ENCODE data around the gene ARL17B. TPM values are rescaled to one million over a fixed set of nuclear protein-coding genes. Genes with fewer than 3 reads are reported as not detected.
"Not testable (repeated sequence)": the region's sequence is repeated elsewhere in the genome, so short reads cannot be mapped to it uniquely, and the experiment has no call there.

Gene ARL17B
- total and polyA plus RNA-seq, 2 donors from 2014 or later: 10.1 to 22.0 TPM

- H3K27ac ChIP-seq (ENCODE audit: low read depth in 2 of 2, low read length in 2 of 2); H3K27me3 ChIP-seq (ENCODE audit: control insufficient read depth, insufficient read depth, low read length); H3K4me1 ChIP-seq (ENCODE audit: control insufficient read depth in 2 of 3, insufficient read depth in 2 of 3, low read depth in 1 of 3, low read length in 3 of 3); H3K4me3 ChIP-seq (ENCODE audit: low read length in 3 of 3); intact Hi-C loops (cut with DNase I); H3K9ac ChIP-seq (ENCODE audit: low read length in 3 of 3); FAIRE-seq; DNase-seq; H3K36me3 ChIP-seq (ENCODE audit: control insufficient read depth in 2 of 3, insufficient read depth in 3 of 3, low read length in 3 of 3); H3K9me3 ChIP-seq (ENCODE audit: control insufficient read depth in 2 of 3, insufficient read depth in 1 of 3, low read length in 3 of 3): not testable (repeated sequence)
Measured at GRCh38 chr17:46231359-46231758, 130.2 kb downstream of the ARL17B start.

- H3K9me3 ChIP-seq (ENCODE audit: control insufficient read depth in 2 of 3, insufficient read depth in 1 of 3, low read length in 3 of 3); intact Hi-C loops (cut with DNase I); H3K27ac ChIP-seq (ENCODE audit: low read depth in 2 of 2, low read length in 2 of 2); H3K36me3 ChIP-seq (ENCODE audit: control insufficient read depth in 2 of 3, insufficient read depth in 3 of 3, low read length in 3 of 3); H3K27me3 ChIP-seq (ENCODE audit: control insufficient read depth, insufficient read depth, low read length); H3K4me1 ChIP-seq (ENCODE audit: control insufficient read depth in 2 of 3, insufficient read depth in 2 of 3, low read depth in 1 of 3, low read length in 3 of 3); FAIRE-seq: not testable (repeated sequence)
- peak; percentile 92 to 97 (median 95) for DNase-seq
- H3K9ac ChIP-seq (ENCODE audit: low read length in 3 of 3): peak overlapping the region in 1 of 3 donors; percentile 52
- peak overlapping the region; percentile 70 to 78 (median 73) for H3K4me3 ChIP-seq (ENCODE audit: low read length in 3 of 3)
Measured at GRCh38 chr17:46225274-46225794, 136.2 kb downstream of the ARL17B start.

DNA sequence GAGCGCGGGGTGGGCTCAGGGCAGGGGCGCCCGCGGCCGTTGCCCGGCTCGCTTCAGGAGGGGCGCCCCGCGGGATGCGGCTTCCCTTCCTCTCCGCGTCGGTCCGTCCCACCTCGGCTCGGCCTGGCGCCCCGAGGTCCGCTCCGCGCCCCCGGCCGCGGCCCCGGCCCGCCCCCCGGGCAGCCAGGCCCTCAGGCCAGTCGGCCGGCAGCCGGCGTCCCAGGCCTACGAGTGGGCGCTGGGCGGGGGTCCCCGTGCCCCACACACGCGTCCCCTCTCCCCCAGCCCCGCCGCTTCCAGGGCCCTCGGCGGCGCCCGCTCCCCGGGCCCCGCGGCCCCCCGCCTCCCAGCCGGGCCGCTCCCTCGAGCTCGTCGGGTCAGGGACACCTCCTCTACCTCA, 136.7 kb downstream of the ARL17B start:
- H3K4me1 ChIP-seq (ENCODE audit: control insufficient read depth in 2 of 3, insufficient read depth in 2 of 3, low read depth in 1 of 3, low read length in 3 of 3); H3K9me3 ChIP-seq (ENCODE audit: control insufficient read depth in 2 of 3, insufficient read depth in 1 of 3, low read length in 3 of 3); H3K9ac ChIP-seq (ENCODE audit: low read length in 3 of 3); FAIRE-seq; intact Hi-C loops (cut with DNase I); H3K27ac ChIP-seq (ENCODE audit: low read depth in 2 of 2, low read length in 2 of 2); H3K27me3 ChIP-seq (ENCODE audit: control insufficient read depth, insufficient read depth, low read length); H3K36me3 ChIP-seq (ENCODE audit: control insufficient read depth in 2 of 3, insufficient read depth in 3 of 3, low read length in 3 of 3): not testable (repeated sequence)
- H3K4me3 ChIP-seq (ENCODE audit: low read length in 3 of 3): peak overlapping the region in 1 of 3 donors; percentile 73
- DNase-seq: peak in 4 of 5 donors; percentile 6 to 42 (median 20)

Other genes starting within 250 kb of the ARL17B start
- 97.3 TPM for gene KANSL1, start 168.3 kb downstream of the ARL17B start, total RNA-seq
- gene KANSL1, start 168.3 kb downstream of the ARL17B start, polyA plus RNA-seq (ENCODE audit: insufficient read depth, low read depth, low replicate concordance): 13.7 TPM
- 3.1 TPM for gene LRRC37A, start 66.6 kb downstream of the ARL17B start, total RNA-seq
- 0.52 TPM for gene LRRC37A, start 66.6 kb downstream of the ARL17B start, polyA plus RNA-seq (ENCODE audit: insufficient read depth, low read depth, low replicate concordance)
- gene LRRC37A2, start 150.7 kb upstream of the ARL17B start, total RNA-seq: 11.3 TPM
- 2.6 TPM for gene LRRC37A2, start 150.7 kb upstream of the ARL17B start, polyA plus RNA-seq (ENCODE audit: insufficient read depth, low read depth, low replicate concordance)
- 25.7 TPM for gene ARL17A, start 217.9 kb upstream of the ARL17B start, total RNA-seq
- 4.6 TPM for gene ARL17A, start 217.9 kb upstream of the ARL17B start, polyA plus RNA-seq (ENCODE audit: insufficient read depth, low read depth, low replicate concordance)
- gene NSF, start 228.9 kb upstream of the ARL17B start, total RNA-seq: 52.4 TPM
- gene NSF, start 228.9 kb upstream of the ARL17B start, polyA plus RNA-seq (ENCODE audit: insufficient read depth, low read depth, low replicate concordance): 14.2 TPM

Measured in kidney (tissue), 11 donors.